ENCODE results near the gene SERPINB1. TPM values are rescaled to one million over a fixed set of nuclear protein-coding genes. Genes with fewer than 3 reads are reported as not detected.

Gene SERPINB1
- total and polyA plus RNA-seq, 4 donors = 58.0 to 242 (median 95.7) TPM

- no peak for ATAC-seq (ENCODE audit: insufficient read depth, low FRiP score)
- no peaks in the 10 kb centered on the region for H3K36me3 ChIP-seq (ENCODE audit: control insufficient read depth in 4 of 4, insufficient read depth in 4 of 4, low read length in 4 of 4)
- H3K4me3 ChIP-seq = no peak overlapping the region
- DNase-seq = peak in 2 of 3 donors; percentile 37 to 60
- H3K27ac ChIP-seq (ENCODE audit: low read depth in 1 of 2, low read length in 1 of 2) = peak overlapping the region in 1 of 2 donors; percentile 84
- no peak overlapping the region for H3K9ac ChIP-seq (ENCODE audit: insufficient read depth in 1 of 2, low read length in 2 of 2)
- peaks cover 0 to 8% (median 2%) of the 10 kb centered on the region in 4 donors for H3K9me3 ChIP-seq (ENCODE audit: control insufficient read depth in 4 of 4, insufficient read depth in 3 of 4, low read length in 3 of 4)
- 18 to 21% methylated on average over 3 of the region's 3 CpGs for WGBS, 2 donors
- H3K27me3 ChIP-seq (ENCODE audit: control insufficient read depth in 3 of 3, insufficient read depth in 3 of 3, low read length in 2 of 3) = no peaks in the 10 kb centered on the region
- TF ChIP-seq, protein P1, sequence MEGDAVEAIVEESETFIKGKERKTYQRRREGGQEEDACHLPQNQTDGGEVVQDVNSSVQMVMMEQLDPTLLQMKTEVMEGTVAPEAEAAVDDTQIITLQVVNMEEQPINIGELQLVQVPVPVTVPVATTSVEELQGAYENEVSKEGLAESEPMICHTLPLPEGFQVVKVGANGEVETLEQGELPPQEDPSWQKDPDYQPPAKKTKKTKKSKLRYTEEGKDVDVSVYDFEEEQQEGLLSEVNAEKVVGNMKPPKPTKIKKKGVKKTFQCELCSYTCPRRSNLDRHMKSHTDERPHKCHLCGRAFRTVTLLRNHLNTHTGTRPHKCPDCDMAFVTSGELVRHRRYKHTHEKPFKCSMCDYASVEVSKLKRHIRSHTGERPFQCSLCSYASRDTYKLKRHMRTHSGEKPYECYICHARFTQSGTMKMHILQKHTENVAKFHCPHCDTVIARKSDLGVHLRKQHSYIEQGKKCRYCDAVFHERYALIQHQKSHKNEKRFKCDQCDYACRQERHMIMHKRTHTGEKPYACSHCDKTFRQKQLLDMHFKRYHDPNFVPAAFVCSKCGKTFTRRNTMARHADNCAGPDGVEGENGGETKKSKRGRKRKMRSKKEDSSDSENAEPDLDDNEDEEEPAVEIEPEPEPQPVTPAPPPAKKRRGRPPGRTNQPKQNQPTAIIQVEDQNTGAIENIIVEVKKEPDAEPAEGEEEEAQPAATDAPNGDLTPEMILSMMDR (IDR thresholded peaks at IDR 0.05; ENCODE audit: control extremely low read depth, extremely low read depth) = no peak
- H3K4me1 ChIP-seq (ENCODE audit: control insufficient read depth in 5 of 5, insufficient read depth in 5 of 5, low read length in 5 of 5) = peaks cover 0 to 26% (median 10%) of the 10 kb centered on the region in 5 donors
These were observed 23.1 kb downstream of the SERPINB1 start for GRCh38 chr6:2818593-2818992.

DNA sequence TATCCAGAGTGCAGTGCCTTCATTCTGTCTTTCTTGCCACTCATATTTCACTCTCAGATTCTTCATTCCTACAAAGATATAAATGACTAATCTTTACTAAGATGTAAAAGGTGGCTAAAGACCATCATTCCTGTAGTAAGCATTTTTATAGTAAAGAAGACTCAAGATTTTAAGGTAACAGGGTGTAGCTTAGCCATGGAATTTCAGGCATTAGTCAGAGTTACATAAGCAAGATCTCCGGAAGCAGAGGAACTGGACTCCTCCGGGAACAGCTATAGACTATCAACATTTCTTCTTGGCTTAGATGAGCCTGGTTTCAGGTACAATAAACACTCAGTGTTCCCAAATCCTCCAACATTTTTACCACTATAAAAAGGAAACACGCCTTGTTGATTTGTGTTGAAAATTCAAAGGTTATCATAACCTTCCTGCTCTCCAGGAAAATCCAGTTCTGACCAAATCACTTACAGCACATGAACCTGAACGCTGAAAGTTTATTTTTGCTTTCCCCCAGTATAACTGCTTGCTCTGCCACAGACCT lies 23.7 kb downstream of the SERPINB1 start:
- no peaks in the 10 kb centered on the region for H3K36me3 ChIP-seq (ENCODE audit: control insufficient read depth in 4 of 4, insufficient read depth in 4 of 4, low read length in 4 of 4)
- H3K4me1 ChIP-seq (ENCODE audit: control insufficient read depth in 5 of 5, insufficient read depth in 5 of 5, low read length in 5 of 5) = peaks cover 0 to 28% (median 10%) of the 10 kb centered on the region in 5 donors
- no peak overlapping the region for H3K4me3 ChIP-seq
- TF ChIP-seq, protein P1 (IDR thresholded peaks at IDR 0.05; ENCODE audit: control extremely low read depth, extremely low read depth) = no peak
- H3K9me3 ChIP-seq (ENCODE audit: control insufficient read depth in 4 of 4, insufficient read depth in 3 of 4, low read length in 3 of 4) = peaks cover 0 to 8% (median 2%) of the 10 kb centered on the region in 4 donors
- DNase-seq (peak in 1 of 3 donors; percentile 32), ATAC-seq (ENCODE audit: insufficient read depth, low FRiP score) (peak; percentile 66)
- H3K27me3 ChIP-seq (ENCODE audit: control insufficient read depth in 3 of 3, insufficient read depth in 3 of 3, low read length in 2 of 3) = no peaks in the 10 kb centered on the region
- no peak overlapping the region for H3K9ac ChIP-seq (ENCODE audit: insufficient read depth in 1 of 2, low read length in 2 of 2)
- H3K27ac ChIP-seq (ENCODE audit: low read depth in 1 of 2, low read length in 1 of 2) = peak overlapping the region; percentile 24 to 74
- WGBS, 2 donors = 16 to 20% methylated on average over 4 of the region's 4 CpGs

- ATAC-seq (ENCODE audit: insufficient read depth, low FRiP score) (no peak), DNase-seq (no peak)
- Histone ChIP-seq H3K9me3 (ENCODE audit: control insufficient read depth in 4 of 4, insufficient read depth in 3 of 4, low read length in 3 of 4) (peaks cover 0 to 8% (median 2%) of the 10 kb centered on the region in 4 donors), H3K4me3 (no peak overlapping the region), H3K27ac (ENCODE audit: low read depth in 1 of 2, low read length in 1 of 2) (no peak overlapping the region), H3K36me3 (ENCODE audit: control insufficient read depth in 4 of 4, insufficient read depth in 4 of 4, low read length in 4 of 4) (no peaks in the 10 kb centered on the region), H3K4me1 (ENCODE audit: control insufficient read depth in 5 of 5, insufficient read depth in 5 of 5, low read length in 5 of 5) (peaks cover 0 to 28% (median 7%) of the 10 kb centered on the region in 5 donors), H3K9ac (ENCODE audit: insufficient read depth in 1 of 2, low read length in 2 of 2) (no peak overlapping the region), H3K27me3 (ENCODE audit: control insufficient read depth in 3 of 3, insufficient read depth in 3 of 3, low read length in 2 of 3) (no peaks in the 10 kb centered on the region)
- TF ChIP-seq, protein P1 (IDR thresholded peaks at IDR 0.05; ENCODE audit: control extremely low read depth, extremely low read depth) = no peak
These were observed 25.5 kb downstream of the SERPINB1 start for GRCh38 chr6:2816158-2816557.

GRCh38 chr6:2812695-2813094 lies 29.0 kb downstream of the SERPINB1 start:
- Histone ChIP-seq H3K36me3 (ENCODE audit: control insufficient read depth in 4 of 4, insufficient read depth in 4 of 4, low read length in 4 of 4) (no peaks in the 10 kb centered on the region), H3K4me1 (ENCODE audit: control insufficient read depth in 5 of 5, insufficient read depth in 5 of 5, low read length in 5 of 5) (peaks cover 0 to 10% (median 3%) of the 10 kb centered on the region in 5 donors), H3K27ac (ENCODE audit: low read depth in 1 of 2, low read length in 1 of 2) (no peak overlapping the region), H3K4me3 (no peak overlapping the region), H3K27me3 (ENCODE audit: control insufficient read depth in 3 of 3, insufficient read depth in 3 of 3, low read length in 2 of 3) (no peaks in the 10 kb centered on the region), H3K9ac (ENCODE audit: insufficient read depth in 1 of 2, low read length in 2 of 2) (no peak overlapping the region), H3K9me3 (ENCODE audit: control insufficient read depth in 4 of 4, insufficient read depth in 3 of 4, low read length in 3 of 4) (peaks cover 0 to 8% (median 2%) of the 10 kb centered on the region in 4 donors)
- 78 to 100% methylated on average over 3 of the region's 3 CpGs for whole genome bisulfite sequencing, 2 donors
- ATAC-seq (ENCODE audit: insufficient read depth, low FRiP score) (no peak), DNase-seq (no peak)
- TF ChIP-seq, protein P1 (IDR thresholded peaks at IDR 0.05; ENCODE audit: control extremely low read depth, extremely low read depth) = no peak

All from lung (tissue), 12 donors.